NCI-H2081 (cell line): Measurements from ENCODE around the gene BABAM2.
"Not testable (repeated sequence)": the region's sequence is repeated elsewhere in the genome, so short reads cannot be mapped to it uniquely, and the experiment has no call there.

ENCODE experiments used
- DNase-seq, 2 experiments: peaks; one replicate each; lab custom pipeline; 2025; lab: John Stamatoyannopoulos, UW

Gene BABAM2

DNA sequence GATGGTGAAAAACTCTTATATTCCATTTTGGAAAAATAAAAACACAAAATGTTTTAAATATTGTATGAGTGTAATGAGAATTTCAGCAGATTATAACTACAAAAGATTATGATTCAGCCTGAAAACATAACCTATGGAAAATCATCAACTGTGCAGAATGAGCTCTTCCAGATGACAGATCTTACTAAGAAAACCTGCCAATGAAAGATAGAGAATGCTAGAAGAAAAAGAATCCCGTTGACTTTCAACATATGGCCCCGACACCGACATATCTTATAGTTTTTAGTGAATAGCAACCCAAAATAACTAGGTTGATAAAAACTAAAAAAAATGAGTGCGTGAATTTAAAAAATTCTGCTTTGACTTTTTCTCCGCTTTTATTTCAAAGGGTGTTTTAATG lies 178.0 kb downstream of the BABAM2 start:
- no peak for DNase-seq

DNA sequence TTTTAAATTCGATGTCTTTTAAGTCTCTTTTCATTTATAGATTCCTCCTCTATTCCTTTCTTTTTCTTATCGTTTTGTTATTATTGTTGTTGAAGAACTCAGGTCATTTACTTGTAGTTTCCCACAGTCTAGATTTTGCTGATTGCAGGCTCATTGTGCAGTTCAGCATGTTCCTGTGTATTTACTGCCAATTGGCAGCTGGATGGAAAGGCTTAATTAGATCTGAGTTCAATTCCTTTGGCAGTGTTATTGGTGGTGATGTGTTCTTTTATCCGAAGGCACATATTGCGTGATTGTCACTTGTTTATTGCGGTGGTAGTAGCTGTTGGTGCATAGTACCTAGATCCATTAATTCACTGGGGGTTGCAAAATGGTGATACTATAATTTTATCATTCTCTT lies 180.7 kb downstream of the BABAM2 start:
- no peak for DNase-seq

DNA sequence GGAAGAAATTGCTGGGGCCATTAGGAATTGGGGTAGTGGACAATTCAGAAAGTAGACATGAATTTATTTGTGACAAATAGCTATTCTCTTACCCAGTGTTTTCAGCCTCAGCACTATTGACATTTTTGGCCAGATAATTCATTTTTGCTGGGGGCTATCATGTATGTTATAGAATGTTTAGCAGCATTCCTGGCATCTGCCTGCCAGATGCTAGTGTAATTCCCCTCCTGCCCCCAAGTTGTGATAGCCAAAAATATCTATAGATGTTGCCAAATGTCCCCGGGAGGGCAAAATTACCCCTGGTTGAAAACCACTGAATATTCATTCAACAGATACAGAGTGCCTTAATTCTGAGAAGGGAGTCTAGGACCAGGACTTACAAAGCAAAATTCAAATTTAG lies 183.6 kb downstream of the BABAM2 start:
- no peak for DNase-seq

DNA sequence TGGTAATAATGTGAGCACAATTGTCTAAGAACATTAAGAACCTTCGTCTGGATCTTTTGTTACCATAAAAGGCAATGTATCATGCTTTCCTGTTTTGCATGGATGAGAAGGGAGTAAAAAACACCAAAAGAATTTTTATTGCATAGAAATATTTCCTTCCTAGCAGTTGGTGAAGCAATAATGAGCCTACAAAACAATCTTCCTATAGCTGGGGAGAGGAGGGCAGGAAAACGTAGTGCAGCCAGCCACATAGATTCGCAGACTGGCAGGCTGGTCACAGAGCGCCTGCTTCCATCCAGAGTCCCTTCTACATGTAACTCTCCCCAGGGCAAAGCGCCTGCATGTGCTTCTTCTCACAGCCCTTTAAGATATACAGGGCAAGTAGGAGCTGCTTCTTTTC lies 190.4 kb downstream of the BABAM2 start:
- DNase-seq, result no peak

DNA sequence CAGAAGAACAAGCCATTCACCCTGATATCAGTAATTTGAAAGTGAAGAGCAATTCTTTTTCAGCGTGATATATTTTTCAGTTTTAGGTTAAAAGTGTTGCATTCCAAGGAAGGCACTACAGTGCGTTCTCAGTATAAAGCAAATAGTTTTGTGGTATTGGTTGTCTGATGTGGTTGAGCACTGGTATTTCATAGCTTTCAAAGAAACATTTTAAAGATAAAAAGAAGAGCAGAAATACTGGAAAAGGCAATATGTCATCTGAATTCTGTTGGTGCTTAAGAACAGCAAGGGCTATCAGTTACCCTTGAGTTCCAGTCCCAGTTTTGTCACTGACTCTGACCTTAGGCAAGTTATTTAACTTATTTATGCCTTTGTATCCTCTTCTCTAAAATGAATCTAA lies 191.6 kb downstream of the BABAM2 start:
- no peak for DNase-seq

DNA sequence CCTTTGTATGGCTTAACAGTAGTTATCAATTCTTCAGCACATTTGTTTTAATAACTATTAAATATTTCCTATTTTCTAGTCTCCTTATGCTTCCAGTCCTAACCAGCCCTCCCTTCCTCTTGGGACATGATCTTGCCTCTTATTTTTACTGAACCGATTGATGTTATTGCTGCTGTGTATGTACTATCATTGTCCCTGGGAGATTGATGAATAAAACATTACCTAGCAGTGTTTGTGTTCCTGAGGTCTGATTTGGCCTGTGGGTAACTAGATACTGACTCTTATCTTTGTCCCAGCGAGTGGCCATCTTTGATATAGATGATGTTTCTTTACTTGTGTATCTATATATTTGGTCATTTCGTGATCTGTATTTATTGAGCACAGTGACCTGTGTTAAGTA lies 192.9 kb downstream of the BABAM2 start:
- DNase-seq, result no peak

DNA sequence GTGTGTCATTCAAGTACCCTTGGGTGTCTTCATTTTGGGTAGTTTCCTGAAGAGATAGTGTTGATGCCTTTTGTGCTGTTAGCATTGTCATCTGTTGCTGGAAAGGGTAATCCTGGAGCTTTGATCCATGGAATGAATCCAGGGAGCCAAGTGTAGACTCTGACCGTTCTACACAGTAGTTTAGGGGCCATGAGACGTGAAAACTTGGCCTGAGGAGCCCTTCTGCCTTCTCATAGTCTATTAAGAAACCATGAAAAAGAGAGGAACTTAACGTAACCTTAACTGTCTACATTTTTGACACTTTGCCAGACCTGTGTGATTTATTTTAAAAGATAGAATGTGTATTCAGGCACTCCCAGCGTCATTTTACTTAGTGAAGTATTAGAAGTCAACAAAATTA lies 194.0 kb downstream of the BABAM2 start:
- no peak for DNase-seq

DNA sequence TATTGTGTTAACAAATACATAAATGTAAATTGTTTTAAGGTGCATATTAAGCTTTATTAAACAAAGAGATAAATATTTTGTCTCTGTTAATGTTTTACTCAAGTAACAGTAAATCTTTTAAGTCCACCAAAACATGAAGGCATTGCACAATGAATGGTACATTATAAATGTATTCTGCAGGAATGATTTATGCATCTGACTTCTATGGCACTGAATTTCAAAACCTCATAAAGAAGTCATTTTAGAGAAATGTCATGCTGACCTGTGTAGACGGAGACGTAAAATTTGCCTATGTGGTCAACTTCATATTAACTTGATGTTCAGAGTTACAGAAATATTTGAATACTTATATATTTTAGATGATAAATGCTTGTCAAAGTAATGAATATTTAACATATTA lies 194.7 kb downstream of the BABAM2 start:
- no peak for DNase-seq

DNA sequence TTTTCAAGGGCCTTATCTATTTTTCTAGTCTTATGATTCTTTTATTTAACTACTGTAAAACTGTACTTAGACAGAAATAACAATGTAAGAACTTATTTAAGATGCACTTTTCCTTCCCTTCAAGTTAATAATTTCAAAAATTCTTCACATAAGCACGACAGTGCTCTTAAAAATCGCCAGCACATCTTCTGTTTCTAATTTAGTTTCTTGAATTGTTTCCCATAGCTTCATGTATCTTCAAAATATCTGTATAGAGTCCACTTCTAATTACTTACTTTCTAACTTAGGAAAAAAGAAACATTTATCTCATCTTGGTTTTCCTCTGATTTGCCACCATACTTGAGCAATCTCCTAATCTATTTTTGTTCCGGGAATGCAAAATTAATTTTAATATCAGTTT lies 196.1 kb downstream of the BABAM2 start:
- DNase-seq, result no peak

DNA sequence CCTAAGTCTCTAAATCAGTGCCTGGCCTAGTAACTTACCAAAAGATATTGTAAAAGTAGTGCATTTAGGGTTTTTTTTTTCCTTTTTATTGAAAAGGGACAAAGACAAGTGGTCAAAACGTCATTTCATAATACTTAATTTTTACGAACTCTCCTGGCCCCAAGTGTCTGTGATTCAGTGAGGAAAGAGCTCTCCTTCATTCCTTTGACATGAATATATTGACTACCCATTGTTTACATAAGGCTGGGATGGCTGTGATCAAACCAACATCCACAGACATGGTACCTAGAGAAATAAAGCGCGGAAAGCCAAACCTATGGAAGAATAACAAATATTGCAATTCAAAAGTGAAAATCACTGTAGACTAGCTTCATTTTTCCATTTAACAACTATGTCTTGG lies 198.4 kb downstream of the BABAM2 start:
- DNase-seq, result no peak

DNA sequence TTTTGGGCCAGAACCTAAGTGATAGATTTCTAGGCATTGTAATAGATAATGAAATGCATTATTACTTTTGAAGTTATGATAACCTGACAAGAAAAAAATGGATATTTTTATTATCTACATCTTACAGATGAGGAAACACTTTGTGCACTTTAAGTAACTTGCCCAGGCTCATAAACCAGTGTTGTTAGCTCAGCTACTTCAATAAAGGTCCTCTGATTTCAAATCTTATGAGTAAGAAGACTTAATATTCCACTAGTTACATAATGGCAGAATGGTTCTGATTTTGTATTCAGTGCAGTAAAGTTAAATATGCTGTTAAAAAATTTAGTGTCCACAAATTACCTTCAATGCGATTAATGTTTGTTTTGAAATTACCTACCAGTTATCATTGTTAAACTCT lies 199.0 kb downstream of the BABAM2 start:
- no peak for DNase-seq

DNA sequence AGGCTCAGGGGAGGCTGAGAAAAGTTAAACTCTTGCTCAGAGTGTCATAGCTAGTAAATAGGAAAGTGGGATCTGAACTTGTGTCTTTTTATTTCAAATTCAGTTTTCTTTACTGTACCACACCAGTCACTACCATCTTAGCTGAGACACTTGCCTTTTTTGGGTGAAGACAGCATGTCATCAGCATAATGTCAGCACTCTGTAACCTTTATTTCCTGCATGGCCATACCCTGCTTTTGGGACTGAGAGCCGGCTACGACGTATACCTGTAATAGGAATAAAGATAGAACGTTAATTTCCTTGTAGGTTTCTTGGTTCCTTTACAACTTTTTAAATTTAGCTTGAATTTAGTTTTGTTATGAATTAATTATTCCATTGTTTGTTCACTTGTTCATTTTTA lies 202.8 kb downstream of the BABAM2 start:
- DNase-seq, result no peak

DNA sequence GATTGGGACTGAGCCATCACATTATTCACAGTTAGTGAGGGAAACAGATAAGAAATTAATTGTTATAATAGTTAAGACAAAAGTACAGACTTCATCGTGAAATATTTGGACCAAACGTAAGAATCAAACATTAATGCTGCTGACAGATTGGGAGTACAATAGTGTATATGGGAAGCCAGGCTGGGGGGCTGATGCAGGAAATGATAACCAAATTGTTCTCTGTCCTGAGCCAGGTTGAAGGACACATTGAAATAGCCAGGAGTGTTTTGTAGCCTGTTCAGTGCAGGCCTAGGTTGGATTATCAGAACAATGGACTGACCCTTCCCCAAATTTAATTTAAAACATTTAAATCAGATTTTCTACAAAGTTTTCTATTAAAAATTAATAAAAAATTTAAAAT lies 203.2 kb downstream of the BABAM2 start:
- no peak for DNase-seq

DNA sequence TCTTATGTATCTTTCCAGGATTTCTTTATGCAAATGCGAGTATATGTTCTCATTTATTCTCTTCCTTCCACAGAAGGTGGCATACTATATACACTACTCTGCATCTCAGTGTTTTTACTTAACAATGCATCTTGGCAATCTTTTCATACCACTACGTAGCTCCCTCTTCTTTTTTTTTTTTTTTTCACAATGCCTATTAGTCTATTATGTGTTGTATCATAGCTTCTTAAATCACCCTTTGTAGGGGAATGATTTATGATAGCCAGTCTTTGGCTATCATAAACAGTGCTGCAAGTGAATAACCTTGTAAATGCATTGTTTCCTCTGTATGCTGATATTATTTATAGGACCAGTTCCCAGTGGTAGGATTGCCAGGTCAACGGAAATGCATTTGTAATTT lies 204.2 kb downstream of the BABAM2 start:
- DNase-seq, result no peak

DNA sequence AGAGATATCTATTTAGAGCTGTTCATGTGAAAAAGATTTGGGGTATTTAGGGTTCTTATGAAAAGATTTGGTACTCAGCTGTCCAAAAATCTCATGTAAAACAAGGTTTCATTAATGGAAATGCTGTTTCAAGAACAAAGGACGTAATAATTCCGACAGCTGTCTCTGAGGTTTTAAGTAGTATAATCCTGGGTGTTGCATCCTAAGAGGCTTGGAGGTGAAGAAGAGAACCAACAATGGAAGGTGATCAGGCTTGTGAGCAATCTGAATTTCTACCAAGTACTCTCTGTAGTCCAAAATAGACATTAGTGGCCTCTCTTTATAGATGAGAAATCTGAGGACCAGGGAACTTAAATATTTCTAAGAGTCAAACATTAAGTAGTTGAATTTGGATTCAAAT lies 205.1 kb downstream of the BABAM2 start:
- no peak for DNase-seq

DNA sequence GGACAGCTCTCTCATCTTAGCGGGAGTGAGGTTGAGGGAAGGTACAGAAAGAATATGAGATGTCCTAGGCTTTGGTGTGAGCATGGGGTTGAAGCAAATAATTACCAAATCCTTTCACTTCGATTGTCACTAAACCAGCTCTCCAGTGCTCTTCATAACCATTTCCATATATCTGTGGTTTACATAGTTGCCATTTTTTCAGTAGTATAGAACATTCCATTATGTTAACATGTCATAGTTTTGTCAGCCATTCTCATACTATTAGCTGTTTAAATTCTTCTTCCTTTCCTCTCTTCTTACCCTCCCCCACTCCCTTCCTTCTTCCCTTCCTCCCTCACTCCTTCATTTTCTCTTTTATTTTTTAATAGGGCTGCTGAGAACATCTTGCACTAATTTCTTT lies 205.9 kb downstream of the BABAM2 start:
- DNase-seq, result no peak

DNA sequence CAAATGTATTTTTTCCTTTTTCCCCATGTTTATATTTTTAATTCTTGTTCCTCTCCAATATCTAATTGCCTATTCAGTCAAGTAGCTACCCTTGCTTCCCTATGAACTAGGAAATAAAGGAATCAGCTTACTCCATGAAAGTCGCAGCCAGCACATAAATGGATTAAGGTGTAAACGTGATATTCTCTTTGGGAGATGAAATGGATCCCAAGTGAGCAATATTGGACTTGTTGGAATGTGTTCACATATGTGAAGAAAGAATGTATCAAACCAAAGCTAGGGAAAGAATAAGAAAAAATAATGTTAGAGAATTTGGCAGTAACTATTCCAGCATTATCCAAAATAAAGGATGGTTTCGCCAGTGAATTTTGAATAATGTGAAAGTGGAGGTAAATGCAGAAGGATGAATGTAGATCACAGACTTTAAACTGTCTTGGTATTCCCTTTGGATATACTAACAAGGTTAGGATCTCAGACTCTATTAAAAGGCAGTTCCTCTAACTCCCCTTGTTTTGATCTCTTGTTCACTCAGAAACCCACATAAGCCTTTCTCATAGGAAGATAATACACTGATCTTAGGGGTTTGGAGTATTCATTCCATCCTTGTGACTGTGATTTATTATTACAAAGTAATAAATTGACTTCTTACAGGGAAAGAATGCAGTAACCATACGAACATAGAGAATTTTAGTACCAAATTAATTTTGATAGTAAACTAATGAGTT lies 208.1 kb downstream of the BABAM2 start:
- no peak for DNase-seq

DNA sequence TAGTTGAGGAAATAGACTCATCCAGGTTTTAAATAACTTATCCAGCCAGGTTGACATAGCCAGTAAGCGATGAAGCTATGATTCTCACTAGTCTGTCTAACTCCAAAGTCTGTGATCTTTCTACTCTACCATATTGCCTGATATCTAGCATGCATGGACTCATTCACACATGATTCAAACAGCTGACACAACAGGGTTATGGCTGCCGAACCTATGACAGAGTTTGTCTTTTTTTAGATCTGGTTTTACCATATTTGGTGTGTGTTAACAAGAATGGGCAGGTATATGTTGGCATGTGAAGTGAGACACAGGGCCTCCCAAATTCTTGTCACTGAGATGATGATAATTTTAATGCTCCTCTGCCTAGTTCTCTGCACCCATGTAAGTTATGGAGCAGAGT lies 210.6 kb downstream of the BABAM2 start:
- DNase-seq, result no peak

DNA sequence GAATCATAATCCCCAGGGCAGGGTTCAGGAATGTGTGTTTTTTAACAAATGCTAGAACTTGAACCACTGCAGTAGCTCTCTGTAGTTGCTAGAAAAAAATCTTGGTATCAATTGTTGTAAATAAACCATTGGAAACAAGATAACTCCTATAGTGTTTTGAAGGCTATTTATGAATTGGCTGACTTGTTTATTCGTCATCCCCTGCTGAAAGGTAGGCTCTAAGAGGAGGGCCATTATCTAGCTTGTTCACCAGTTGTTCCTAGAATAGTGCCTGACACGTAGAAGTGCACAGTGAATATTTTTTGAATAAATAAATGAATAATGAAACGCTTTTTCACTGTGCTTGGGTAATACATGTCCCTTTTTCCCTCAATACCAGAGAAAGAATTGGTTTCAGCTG lies 211.4 kb downstream of the BABAM2 start:
- no peak for DNase-seq

DNA sequence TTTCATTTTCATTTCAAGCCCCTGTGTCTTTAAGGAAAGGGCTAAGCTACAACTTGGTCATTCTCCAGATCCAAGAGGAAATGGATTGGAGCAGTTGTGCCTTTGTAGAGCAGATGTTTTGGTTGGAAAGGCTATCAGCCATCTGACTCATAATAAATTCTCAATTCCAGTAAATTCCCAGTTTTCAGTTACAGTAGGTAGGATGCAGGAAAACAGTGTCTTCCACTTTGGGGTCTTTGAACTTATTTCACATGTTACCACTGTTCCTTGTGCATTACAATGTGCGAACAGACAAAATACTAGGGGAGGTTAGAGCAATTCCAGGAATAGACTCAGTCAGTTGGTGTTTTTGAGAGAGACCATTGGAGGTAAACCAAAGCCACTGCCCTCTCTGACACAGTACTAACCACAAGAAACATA lies 211.9 kb downstream of the BABAM2 start:
- no peak for DNase-seq

DNA sequence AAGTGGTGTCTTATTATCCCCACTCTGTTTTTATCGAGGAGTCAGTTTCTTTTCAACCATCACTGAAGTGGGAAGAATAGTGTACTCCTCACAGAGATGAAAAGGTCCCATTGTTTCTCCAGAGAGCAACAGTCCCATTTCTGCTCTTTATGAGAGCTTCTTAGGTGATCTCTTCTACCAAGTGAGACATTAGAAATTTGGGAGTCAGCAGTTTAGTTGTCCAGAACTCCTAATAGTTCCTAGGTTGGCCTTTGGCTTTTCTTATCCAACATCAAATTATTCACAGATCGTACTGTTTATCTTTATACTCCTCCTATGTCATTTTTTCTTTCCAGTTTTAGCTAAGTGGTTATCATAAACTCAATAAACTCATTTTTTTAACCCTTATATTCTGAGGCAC lies 213.1 kb downstream of the BABAM2 start:
- DNase-seq, result no peak

DNA sequence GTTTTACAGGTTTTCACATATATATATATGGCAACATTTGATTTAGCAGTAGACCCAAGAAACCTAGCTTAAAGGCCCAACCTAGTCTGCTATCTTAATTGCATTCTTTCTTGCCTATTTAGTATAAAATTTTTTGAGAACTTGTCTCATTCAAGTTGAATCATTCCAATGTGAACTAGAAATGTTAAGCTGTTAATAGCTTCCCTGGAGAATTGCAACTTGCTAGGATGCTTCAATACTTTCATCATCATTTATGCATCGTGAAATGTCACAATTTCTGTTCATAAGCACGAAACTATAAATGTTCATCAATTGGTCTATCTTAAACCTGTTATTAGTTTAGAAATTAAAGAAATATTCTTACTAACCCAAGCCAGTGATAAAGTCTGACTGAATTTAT lies 217.6 kb downstream of the BABAM2 start:
- DNase-seq, result no peak

DNA sequence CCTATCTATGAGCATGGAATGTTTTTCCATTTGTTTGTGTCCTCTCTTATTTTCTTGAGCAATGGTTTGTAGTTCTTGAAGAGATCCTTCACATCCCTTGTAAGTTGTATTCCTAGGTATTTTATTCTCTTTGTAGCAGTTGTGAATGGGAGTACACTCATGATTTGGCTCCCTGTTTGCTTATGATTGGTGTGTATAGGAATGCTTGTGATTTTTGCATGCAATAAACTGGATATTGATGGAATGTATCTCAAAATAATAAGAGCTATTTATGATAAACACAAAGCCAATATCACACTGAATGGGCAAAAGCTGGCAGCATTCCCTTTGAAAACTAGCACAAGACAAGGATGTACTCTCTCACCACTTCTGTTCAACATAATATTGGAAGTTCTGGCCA lies 223.2 kb downstream of the BABAM2 start:
- DNase-seq, result not testable (repeated sequence)

DNA sequence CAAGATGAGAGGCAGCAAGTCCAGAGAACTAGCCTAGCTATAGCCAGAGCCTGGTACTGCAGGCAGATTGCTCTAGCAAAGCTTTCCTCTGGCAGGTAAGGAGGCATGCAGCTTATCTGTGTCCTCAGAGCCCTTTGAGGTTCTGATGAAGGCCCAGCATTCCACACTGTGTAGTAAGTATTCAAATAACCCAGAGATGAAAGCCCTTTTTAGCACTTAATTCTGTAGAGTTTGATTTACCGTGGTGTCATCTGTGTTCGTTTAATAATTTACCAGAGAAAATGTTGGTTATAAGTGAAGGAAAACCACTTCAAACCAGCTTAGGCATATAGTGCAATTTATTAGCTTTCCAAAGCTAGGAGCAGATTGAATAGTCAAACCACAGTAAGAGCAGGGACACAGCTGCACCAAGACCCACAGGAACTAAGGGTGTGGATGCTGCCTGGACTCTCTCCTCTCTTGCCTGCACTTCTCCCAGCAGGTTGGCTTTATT lies 226.6 kb downstream of the BABAM2 start:
- DNase-seq, result no peak
